Measurements from ENCODE around the gene DNAAF6. TPM values are rescaled to one million over a fixed set of nuclear protein-coding genes. Genes with fewer than 3 reads are reported as not detected.

The DNAAF6 gene
- total RNA-seq, 2 donors from 2014 or later = not detected

DNA sequence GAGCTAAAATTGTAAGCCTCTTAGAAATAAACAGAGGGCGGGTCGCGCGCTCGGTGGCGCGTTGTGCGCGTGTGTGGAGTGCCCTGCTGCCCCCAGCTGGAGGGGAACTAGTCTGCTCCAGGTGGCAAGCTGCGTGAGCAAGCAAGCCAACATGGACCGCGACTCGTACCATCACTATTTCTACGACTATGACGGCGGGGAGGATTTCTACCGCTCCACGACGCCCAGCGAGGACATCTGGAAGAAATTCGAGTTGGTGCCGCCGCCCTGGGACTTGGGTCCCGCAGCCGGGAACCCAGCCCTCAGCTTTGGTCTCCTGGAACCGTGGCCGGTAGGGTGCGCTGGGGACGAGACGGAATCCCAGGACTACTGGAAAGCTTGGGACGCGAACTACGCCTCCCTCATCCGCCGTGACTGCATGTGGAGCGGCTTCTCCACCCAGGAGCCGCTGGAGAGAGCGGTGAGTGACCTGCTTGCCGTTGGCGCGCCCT is 66.1 kb downstream of the DNAAF6 start:
- TF ChIP-seq, protein P1, sequence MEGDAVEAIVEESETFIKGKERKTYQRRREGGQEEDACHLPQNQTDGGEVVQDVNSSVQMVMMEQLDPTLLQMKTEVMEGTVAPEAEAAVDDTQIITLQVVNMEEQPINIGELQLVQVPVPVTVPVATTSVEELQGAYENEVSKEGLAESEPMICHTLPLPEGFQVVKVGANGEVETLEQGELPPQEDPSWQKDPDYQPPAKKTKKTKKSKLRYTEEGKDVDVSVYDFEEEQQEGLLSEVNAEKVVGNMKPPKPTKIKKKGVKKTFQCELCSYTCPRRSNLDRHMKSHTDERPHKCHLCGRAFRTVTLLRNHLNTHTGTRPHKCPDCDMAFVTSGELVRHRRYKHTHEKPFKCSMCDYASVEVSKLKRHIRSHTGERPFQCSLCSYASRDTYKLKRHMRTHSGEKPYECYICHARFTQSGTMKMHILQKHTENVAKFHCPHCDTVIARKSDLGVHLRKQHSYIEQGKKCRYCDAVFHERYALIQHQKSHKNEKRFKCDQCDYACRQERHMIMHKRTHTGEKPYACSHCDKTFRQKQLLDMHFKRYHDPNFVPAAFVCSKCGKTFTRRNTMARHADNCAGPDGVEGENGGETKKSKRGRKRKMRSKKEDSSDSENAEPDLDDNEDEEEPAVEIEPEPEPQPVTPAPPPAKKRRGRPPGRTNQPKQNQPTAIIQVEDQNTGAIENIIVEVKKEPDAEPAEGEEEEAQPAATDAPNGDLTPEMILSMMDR (IDR thresholded peaks at IDR 0.05) = no peak
- Histone ChIP-seq H3K4me1 (no peaks in the 10 kb centered on the region), H3K27ac (no peak overlapping the region), H3K36me3 (no peaks in the 10 kb centered on the region), H3K27me3 (no peaks in the 10 kb centered on the region), H3K4me3 (no peak overlapping the region), H3K9me3 (peaks cover 0 to 18% of the 10 kb centered on the region in 2 donors)
- DNase-seq (ENCODE audit: low spot score) = no peak

DNA sequence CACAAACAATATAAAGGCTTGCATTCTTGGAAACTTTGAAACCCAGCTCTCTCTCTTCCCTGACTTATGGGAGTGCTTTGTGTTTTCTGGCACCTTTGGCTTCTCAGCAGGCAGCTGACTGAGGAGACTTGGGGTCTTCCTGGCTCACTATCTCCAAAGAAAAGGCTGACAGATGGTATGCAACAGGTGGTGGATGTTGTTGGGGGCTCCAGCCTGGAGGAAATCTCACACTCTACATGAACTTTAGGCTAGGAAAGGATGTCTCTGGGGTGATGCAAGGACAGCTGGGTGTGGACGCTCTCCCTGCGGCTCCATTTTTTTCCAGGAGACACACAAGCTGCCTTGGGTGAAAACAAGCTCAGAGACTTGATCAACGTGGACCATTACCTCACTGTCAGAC is 67.4 kb downstream of the DNAAF6 start:
- no peaks in the 10 kb centered on the region for H3K27me3 ChIP-seq
- H3K4me1 ChIP-seq = no peaks in the 10 kb centered on the region
- H3K4me3 ChIP-seq = no peak overlapping the region
- DNase-seq (ENCODE audit: low spot score) = no peak
- no peaks in the 10 kb centered on the region for H3K36me3 ChIP-seq
- TF ChIP-seq, protein P1 (IDR thresholded peaks at IDR 0.05) = no peak
- no peak overlapping the region for H3K27ac ChIP-seq
- peaks cover 0 to 18% of the 10 kb centered on the region in 2 donors for H3K9me3 ChIP-seq

DNA sequence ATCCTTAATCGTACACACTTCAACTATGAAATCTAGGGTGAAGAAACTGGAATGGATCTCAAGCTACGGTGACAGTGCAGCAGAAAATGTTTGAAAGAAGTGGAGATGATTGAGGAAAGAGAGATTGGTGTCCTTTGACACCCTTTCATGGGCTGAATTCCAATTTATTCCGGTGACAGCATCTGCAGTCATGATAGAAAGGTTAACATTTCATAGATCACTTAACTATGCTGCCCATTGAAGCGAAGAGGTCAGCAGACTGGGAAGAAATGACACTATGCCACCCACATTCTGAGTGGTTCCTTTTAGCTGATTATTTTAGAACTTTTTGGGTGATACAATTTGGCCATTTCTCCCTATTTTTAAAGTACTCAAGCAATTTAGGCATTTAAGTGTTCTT is 82.3 kb downstream of the DNAAF6 start:
- TF ChIP-seq, protein P1 (IDR thresholded peaks at IDR 0.05) = no peak
- no peaks in the 10 kb centered on the region for H3K4me1 ChIP-seq
- no peaks in the 10 kb centered on the region for H3K27me3 ChIP-seq
- no peaks in the 10 kb centered on the region for H3K36me3 ChIP-seq
- no peak overlapping the region for H3K27ac ChIP-seq
- H3K9me3 ChIP-seq = no peaks in the 10 kb centered on the region
- H3K4me3 ChIP-seq = no peak overlapping the region
- DNase-seq (ENCODE audit: low spot score) = no peak

DNA sequence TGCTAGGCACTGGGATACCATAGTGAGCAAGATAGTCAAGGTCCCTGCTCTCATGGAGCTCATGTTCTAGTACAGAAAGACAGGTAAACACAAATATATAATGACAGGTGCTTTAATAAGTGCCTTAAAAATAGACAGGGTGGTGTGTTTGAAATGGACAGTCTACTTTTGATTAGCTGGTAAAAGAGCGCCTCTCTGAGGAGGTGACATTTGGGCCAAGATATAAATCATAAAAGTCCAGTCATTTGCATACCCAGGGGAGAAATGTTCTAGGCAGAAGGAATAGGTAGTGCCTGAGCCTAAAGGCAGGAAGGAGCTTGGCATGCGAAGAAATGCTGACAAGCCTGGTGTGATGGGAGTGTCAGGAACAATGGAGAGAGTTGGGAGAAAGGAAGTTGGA is 83.6 kb downstream of the DNAAF6 start:
- DNase-seq (ENCODE audit: low spot score) = no peak
- Histone ChIP-seq H3K36me3 (no peaks in the 10 kb centered on the region), H3K27ac (no peak overlapping the region), H3K4me1 (no peaks in the 10 kb centered on the region), H3K9me3 (no peaks in the 10 kb centered on the region), H3K27me3 (no peaks in the 10 kb centered on the region), H3K4me3 (no peak overlapping the region)
- TF ChIP-seq, protein P1 (IDR thresholded peaks at IDR 0.05) = no peak

DNA sequence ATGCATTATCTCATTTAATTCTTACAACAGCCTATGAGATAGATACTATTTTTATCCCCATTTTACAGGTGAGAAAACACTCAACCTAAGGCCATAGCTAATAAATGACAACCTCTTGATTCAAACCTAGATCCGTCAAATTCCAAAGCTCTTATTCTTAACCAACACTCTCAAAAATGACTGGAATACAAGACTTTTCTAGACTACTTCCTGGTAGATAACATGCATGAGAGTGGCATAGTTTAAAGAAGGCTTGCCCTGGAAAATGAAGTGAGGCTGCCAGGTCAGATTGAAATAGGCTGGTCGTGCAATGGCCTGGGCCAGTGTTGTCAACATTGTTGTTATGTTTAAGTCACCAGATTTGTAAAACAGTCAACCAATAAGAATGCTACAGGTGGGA is 86.6 kb downstream of the DNAAF6 start:
- Histone ChIP-seq H3K27me3 (no peaks in the 10 kb centered on the region), H3K4me1 (no peaks in the 10 kb centered on the region), H3K36me3 (no peaks in the 10 kb centered on the region), H3K9me3 (no peaks in the 10 kb centered on the region), H3K27ac (no peak overlapping the region), H3K4me3 (no peak overlapping the region)
- DNase-seq (ENCODE audit: low spot score) = no peak
- TF ChIP-seq, protein P1 (IDR thresholded peaks at IDR 0.05) = no peak

Other genes with a start within 250 kb of the DNAAF6 start
- 1 to 10 TPM; 3.6 to 7.4 TPM for gene MORC4, start 206.4 kb upstream of the DNAAF6 start, total RNA-seq
- gene RBM41, start 87.8 kb upstream of the DNAAF6 start, total RNA-seq = 1 to 10 TPM; 6.7 to 7.3 TPM
- not detected for gene NUP62CL, start 178 bp upstream of the DNAAF6 start, total RNA-seq
- gene FRMPD3, start 243.0 kb downstream of the DNAAF6 start, total RNA-seq = under 1 TPM in 1 of 2 donors, not detected in 1; 0.12 TPM

Measured in right atrium auricular region (tissue), 2 donors.